Loucy (cell line): ENCODE measurements around the gene TPST2.

Source experiments
- H2AFZ ChIP-seq: fragments of 200-600 bp; sonication (generic); 2 replicates; pipeline ENCODE4 v1.6.0; 2016; ENCODE audit warnings: antibody characterized with exemption, mild to moderate bottlenecking, low read length, moderate library complexity
- H3F3A ChIP-seq: fragments of 200-600 bp; 2 replicates; pipeline ENCODE4 v1.6.0; 2016; ENCODE audit warnings: antibody characterized with exemption, low read depth, mild to moderate bottlenecking
- H3K27me3 ChIP-seq: fragments of 200-600 bp; sonication (generic); 2 replicates; pipeline ENCODE4 v1.6.1; 2014; ENCODE audit warnings: low read length, mild to moderate bottlenecking; ENCODE audit not compliant: insufficient read depth, poor library complexity, severe bottlenecking
- H3K36me3 ChIP-seq: fragments of 200-600 bp; sonication (generic); 2 replicates; pipeline ENCODE4 v1.6.1; 2016; ENCODE audit warnings: low read length; ENCODE audit not compliant: insufficient read depth
- H3K4me1 ChIP-seq: fragments of 200-600 bp; sonication (generic); 2 replicates; pipeline ENCODE4 v1.5.1; 2014; ENCODE audit warnings: low read length, mild to moderate bottlenecking; ENCODE audit not compliant: insufficient read depth, poor library complexity, severe bottlenecking
- H3K4me2 ChIP-seq: fragments of 200-600 bp; sonication (generic); 2 replicates; pipeline ENCODE4 v1.6.0; 2014; ENCODE audit warnings: antibody characterized with exemption, low read length, low read depth, mild to moderate bottlenecking; ENCODE audit not compliant: poor library complexity, severe bottlenecking
- H3K4me3 ChIP-seq: fragments of 200-600 bp; sonication (generic); 2 replicates; pipeline ENCODE4 v1.5.1; 2014; ENCODE audit warnings: low read length, mild to moderate bottlenecking, mixed read lengths; ENCODE audit not compliant: poor library complexity, severe bottlenecking
- H3K79me2 ChIP-seq: fragments of 200-600 bp; sonication (generic); 2 replicates; pipeline ENCODE4 v1.6.1; 2014; ENCODE audit warnings: low read length; ENCODE audit not compliant: insufficient read depth
- H3K9ac ChIP-seq: fragments of 200-600 bp; sonication (generic); 2 replicates; pipeline ENCODE4 v1.6.0; 2014; ENCODE audit warnings: mild to moderate bottlenecking, low read depth, low read length, moderate library complexity; ENCODE audit not compliant: poor library complexity, severe bottlenecking
- H3K9me2 ChIP-seq: fragments of 200-600 bp; sonication (generic); replicated peaks from 2 replicates; pipeline ENCODE4 v1.6.1; 2016; ENCODE audit warnings: low read depth, low read length, mixed read lengths
- H3K9me3 ChIP-seq: fragments of 200-600 bp; sonication (generic); 2 replicates; pipeline ENCODE4 v1.6.1; 2014; ENCODE audit warnings: mild to moderate bottlenecking, antibody characterized with exemption, low read length, low read depth; ENCODE audit not compliant: insufficient read depth
- H4K20me1 ChIP-seq: fragments of 200-600 bp; sonication (generic); 2 replicates; pipeline ENCODE4 v1.6.0; 2014; ENCODE audit warnings: antibody characterized with exemption, low read length, mild to moderate bottlenecking; ENCODE audit not compliant: insufficient read depth, poor library complexity, severe bottlenecking
- EZH2phosphoT487 ChIP-seq: fragments of 200-600 bp; IDR thresholded peaks from 2 replicates; pipeline ENCODE4 v1.6.1; 2018; ENCODE audit warnings: antibody characterized with exemption, mild to moderate bottlenecking, moderate library complexity, borderline replicate concordance
- TF ChIP-seq, protein P1 (sequence below): fragments of 200-600 bp; sonication (generic); conservative IDR thresholded peaks from 2 replicates; pipeline ENCODE4 v1.5.1; 2014; ENCODE audit warnings: mild to moderate bottlenecking, antibody characterized with exemption, low read length

TPST2 gene

DNA sequence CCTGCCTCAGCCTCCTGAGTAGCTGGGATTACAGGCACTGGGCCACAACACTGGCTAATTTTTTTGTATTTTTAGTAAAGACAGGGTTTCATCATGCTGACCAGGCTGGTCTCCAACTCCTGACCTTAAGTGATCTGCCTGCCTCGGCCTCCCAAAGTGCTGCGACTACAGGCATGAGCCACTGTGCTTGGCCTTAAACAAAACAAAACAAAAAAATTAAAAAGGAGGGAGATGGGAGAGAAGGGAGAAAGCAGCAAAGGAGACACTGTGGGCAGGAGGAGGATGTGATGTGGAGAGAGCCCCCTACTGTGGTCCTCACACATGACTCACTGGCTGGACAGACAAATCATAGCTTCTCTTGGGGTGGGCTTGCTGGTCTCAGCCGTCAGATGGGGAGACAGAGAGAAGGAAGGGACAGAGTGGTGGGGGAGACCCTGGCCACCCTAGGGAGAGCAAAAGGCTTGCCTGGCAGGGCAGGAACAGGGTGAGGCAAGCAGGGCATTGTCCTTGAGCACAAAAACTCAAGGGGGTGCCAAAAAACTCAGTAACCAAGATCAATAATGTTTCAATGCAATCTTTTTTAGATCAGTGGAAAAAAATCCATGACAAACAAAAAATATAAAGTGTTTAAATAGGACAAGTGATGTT, 31.6 kb downstream of the TPST2 start:
- Histone ChIP-seq H3K4me2 (no peak overlapping the region), H3K4me3 (no peak overlapping the region), H3K4me1 (peaks cover 11% of the 10 kb centered on the region), H4K20me1 (no peaks in the 10 kb centered on the region), H3K9me3 (no peaks in the 10 kb centered on the region), H3F3A (no peaks in the 10 kb centered on the region), H3K79me2 (peaks cover 14% of the 10 kb centered on the region; the same call in 1 of the 2 replicates), H3K9me2 (no peaks in the 10 kb centered on the region), H3K36me3 (no peaks in the 10 kb centered on the region), H2AFZ (no peak overlapping the region), H3K9ac (no peak overlapping the region), H3K27me3 (no peaks in the 10 kb centered on the region)
- TF ChIP-seq EZH2phosphoT487: no peak
- TF ChIP-seq, protein P1, sequence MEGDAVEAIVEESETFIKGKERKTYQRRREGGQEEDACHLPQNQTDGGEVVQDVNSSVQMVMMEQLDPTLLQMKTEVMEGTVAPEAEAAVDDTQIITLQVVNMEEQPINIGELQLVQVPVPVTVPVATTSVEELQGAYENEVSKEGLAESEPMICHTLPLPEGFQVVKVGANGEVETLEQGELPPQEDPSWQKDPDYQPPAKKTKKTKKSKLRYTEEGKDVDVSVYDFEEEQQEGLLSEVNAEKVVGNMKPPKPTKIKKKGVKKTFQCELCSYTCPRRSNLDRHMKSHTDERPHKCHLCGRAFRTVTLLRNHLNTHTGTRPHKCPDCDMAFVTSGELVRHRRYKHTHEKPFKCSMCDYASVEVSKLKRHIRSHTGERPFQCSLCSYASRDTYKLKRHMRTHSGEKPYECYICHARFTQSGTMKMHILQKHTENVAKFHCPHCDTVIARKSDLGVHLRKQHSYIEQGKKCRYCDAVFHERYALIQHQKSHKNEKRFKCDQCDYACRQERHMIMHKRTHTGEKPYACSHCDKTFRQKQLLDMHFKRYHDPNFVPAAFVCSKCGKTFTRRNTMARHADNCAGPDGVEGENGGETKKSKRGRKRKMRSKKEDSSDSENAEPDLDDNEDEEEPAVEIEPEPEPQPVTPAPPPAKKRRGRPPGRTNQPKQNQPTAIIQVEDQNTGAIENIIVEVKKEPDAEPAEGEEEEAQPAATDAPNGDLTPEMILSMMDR: no peak

DNA sequence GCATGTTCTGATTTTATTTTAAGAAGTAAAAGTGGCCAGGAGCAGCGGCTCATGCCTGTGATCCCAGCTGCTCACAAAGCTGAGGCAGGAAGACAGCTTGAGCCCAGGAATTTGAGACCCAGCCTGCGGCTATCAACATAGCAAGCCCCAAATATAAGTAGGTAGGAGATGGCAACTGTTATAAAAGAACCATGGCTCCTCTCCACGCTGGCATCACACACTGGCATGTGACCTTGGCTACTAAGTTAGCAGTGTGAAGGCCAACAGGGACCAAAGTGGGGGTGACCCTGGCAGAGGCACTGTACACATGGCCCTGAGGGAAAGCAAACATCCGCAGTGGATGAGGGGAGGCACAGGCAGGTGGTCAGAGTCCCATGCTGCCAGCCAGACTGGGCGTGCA, 33.0 kb downstream of the TPST2 start:
- H3K4me2 ChIP-seq: no peak overlapping the region
- H3K4me3 ChIP-seq: no peak overlapping the region
- no peak for TF ChIP-seq EZH2phosphoT487
- TF ChIP-seq, protein P1: no peak
- peaks cover 8% of the 10 kb centered on the region; the same call in 1 of the 2 replicates for H3K79me2 ChIP-seq
- no peaks in the 10 kb centered on the region for H3K36me3 ChIP-seq
- H3K27me3 ChIP-seq: no peaks in the 10 kb centered on the region
- no peak overlapping the region for H3K9ac ChIP-seq
- H3K9me3 ChIP-seq: no peaks in the 10 kb centered on the region
- H3K9me2 ChIP-seq: no peaks in the 10 kb centered on the region
- peaks cover 24% of the 10 kb centered on the region for H3K4me1 ChIP-seq
- no peak overlapping the region for H2AFZ ChIP-seq
- no peaks in the 10 kb centered on the region for H3F3A ChIP-seq
- no peaks in the 10 kb centered on the region for H4K20me1 ChIP-seq

DNA sequence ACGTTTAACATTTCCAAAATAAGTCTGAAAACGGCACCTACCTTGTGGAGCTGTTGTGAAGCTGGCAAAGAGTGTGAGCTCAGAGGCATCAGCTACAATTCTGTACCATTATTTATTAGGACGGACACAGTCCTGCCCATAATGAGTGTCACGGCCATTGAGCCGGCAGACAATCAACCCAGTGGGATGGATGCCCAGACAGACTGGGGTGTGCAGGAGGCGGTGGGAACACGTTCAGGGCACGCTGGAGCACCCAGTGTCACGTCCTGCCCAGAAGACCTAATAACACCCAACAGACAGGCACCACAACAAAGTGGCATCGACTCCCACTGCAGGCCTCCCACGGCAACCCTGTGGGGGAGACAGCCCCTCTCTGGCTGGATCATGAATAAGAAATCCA, 34.5 kb downstream of the TPST2 start:
- H4K20me1 ChIP-seq: no peaks in the 10 kb centered on the region
- H3K4me1 ChIP-seq: peaks cover 24% of the 10 kb centered on the region
- H3K4me2 ChIP-seq: no peak overlapping the region

More for the DNA sequence above, 34.5 kb downstream of the TPST2 start:
- Histone ChIP-seq H3K9me3 (no peaks in the 10 kb centered on the region), H2AFZ (no peak overlapping the region), H3K27me3 (no peaks in the 10 kb centered on the region), H3F3A (no peaks in the 10 kb centered on the region), H3K36me3 (no peaks in the 10 kb centered on the region), H3K79me2 (peaks cover 5% of the 10 kb centered on the region; the same call in 1 of the 2 replicates), H3K9me2 (no peaks in the 10 kb centered on the region), H3K4me3 (no peak overlapping the region), H3K9ac (no peak overlapping the region)
- TF ChIP-seq, protein P1: no peak
- no peak for TF ChIP-seq EZH2phosphoT487
